Upper lobe of left lung (tissue), 4 donors: ENCODE measurements around the gene OR5L1.

Source experiments
- CTCF ChIP-seq, 6 experiments: fragments of 450-650 bp in 4 of 6; fragments of 200-600 bp in 2 of 6; sonication (generic) in 2 of 6; IDR thresholded peaks; one replicate each; pipeline ENCODE4 v1.5.1; 2016 to 2019; ENCODE audit warnings: antibody characterized with exemption in 6 of 6
- EP300 ChIP-seq, 4 donors: sonication (generic); formaldehyde crosslinking; IDR thresholded peaks; one replicate each; pipeline ENCODE4 v1.5.1; 2017; ENCODE audit warnings: antibody characterized with exemption in 4 of 4, control low read depth in 2 of 4
- POLR2A ChIP-seq, 4 donors: fragments of 450-650 bp; IDR thresholded peaks; one replicate each; pipeline ENCODE4 v1.5.1; 2016 to 2017; ENCODE audit warnings: antibody characterized with exemption in 4 of 4, mild to moderate bottlenecking in 2 of 4
- POLR2AphosphoS5 ChIP-seq, 2 donors: sonication (generic); formaldehyde crosslinking; IDR thresholded peaks; one replicate each; pipeline ENCODE4 v1.5.1; 2017; ENCODE audit warnings: antibody characterized with exemption in 2 of 2

DNA sequence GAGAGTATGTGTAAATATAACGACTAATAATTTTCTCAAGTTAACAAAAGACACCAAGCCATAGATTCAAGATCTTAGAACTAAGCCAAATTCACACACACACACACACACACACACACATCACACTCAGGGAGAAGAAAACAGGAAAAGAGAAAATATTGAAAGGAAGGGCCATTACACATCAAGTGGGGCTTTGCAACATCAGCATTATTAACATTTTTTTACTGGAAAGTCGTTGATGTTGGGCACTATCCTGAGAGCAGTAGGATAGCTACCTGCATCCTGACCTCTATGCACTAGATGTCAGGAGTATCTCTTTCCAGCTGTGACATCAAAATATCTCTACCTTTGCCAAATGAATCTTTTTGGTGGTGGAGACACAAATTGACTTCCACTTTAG, 36.3 kb downstream of the OR5L1 start:
- no peak for TF ChIP-seq EP300 (IDR thresholded peaks at IDR 0.05)
- no peak for TF ChIP-seq CTCF (IDR thresholded peaks at IDR 0.05)
- no peak for TF ChIP-seq POLR2A (IDR thresholded peaks at IDR 0.05)
- TF ChIP-seq POLR2AphosphoS5 (IDR thresholded peaks at IDR 0.05): no peak
